ENCODE results near the gene SRCIN1.
"Not testable (repeated sequence)": the region's sequence is repeated elsewhere in the genome, so short reads cannot be mapped to it uniquely, and the experiment has no call there.

SRCIN1 gene

GRCh38 chr17:38501718-38502117 is 104.0 kb downstream of the SRCIN1 start:
- DNase-seq, result not testable (repeated sequence)

DNA sequence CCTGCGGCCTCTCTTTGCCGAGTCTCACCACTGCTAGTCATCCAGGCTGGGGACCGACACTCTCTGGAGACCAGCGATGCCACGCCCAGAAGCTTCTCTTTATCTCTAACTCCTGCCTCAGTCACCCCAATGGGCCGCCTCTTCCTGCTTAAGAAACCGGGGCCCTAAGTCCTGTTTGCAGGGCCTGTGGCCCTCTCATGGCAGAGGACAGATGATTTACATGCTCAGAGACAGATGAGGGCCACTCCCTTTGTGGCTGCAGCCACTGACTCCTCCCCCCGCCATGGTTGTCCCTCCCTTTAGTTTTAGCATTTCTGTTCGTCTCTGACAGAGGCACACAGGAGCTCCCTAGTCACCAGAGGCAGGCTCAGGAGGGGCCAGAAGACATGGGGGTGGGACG is 106.5 kb downstream of the SRCIN1 start:
- not testable (repeated sequence) for DNase-seq

DNA sequence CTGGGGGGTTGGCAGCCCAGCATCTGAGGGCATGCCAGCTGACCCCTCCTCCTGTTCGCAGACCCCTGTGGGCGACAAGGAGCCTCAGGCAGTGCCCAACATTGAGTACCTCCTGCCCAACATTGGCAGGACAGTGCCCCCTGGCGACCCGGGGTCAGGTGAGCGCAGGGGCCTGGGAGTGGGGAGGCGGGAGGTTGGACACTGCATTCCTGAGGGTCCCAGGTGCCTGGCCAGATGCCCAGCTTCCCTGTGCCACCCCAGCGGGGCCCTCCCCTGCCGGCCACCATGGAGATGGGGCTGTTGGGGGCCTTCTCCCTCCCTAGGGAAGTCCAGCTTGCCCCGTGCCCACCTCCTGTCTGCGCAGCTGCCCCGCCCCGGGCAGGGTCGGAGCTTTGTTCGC is 107.4 kb downstream of the SRCIN1 start:
- no peak for DNase-seq

DNA sequence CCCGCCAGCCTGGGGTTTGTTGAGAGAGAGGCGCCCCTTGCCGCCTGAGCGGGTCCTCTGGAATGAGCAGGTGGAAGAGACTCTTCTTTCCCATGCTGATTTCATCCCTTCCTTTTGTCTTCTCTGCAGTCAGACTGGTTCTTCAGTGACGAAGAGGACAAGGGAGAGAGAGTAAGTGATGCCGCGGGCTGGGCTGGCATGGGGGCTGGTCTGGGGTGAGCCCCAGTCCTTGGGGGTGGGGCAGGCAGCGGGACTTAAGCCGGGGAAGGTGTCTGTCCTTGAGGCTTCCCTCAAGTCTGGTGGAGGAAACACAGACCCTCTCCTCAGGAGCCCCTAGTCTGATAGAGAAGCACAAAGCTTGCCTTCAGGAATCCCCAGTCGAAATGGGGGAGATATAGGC is 108.1 kb downstream of the SRCIN1 start:
- DNase-seq, result not testable (repeated sequence)

GRCh38 chr17:38494152-38494551 is 111.6 kb downstream of the SRCIN1 start:
- not testable (repeated sequence) for DNase-seq

DNA sequence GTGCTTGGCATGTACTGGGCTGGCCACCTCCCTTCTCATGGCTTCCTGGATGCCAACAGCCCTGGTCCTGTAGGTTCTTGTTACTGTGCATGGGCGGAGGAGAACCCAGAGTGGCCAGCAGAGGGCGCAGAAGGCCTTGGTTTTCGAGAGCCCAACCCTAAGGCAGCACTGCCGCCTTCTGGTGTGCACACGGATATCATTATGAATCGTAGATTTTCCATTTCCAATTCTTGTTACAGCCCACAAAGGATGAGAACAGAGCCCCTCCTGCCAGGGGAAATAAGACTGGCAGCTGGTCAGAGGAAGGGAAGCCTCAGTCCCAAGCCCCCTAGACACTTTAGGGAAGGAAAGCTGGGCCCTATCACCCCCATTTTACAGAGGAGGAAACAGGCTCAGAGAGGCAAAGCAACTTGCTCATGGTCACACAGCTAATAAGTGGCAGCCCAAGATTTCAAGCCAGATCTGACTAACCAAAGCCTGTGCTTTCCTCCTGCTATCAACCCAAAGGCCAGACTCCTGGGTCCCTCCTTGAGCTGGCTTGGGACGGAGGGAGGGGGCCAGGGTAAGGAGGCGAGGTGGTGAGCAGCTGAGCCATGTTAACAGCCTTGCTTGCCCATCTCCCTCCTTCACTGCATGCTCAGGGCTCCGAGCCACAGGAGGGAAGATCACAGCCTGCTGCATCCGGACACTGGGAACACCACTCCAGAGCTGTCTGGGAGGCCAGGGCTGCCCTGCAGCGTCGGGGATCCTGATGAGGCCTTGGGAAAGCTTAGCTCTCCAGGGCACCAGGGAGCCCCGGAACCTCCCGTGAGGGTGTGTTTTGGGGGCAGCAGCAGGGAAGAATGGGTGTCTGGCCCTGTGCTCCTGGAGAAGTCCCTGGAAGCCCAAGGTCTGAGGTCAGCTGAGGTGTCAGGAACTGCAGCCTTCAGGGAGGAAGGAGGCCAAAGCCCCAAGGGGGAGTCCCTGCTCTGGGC is 113.4 kb downstream of the SRCIN1 start:
- peak; percentile 96 for DNase-seq

- not testable (repeated sequence) for DNase-seq
These were observed 114.2 kb downstream of the SRCIN1 start for GRCh38 chr17:38491346-38492066.

- not testable (repeated sequence) for DNase-seq
These were observed 116.0 kb downstream of the SRCIN1 start for GRCh38 chr17:38489774-38490173.

- peak; percentile 43 for DNase-seq
These were observed 120.0 kb downstream of the SRCIN1 start for GRCh38 chr17:38485681-38486298.

GRCh38 chr17:38485146-38485468 is 120.6 kb downstream of the SRCIN1 start:
- DNase-seq, result no peak

DNA sequence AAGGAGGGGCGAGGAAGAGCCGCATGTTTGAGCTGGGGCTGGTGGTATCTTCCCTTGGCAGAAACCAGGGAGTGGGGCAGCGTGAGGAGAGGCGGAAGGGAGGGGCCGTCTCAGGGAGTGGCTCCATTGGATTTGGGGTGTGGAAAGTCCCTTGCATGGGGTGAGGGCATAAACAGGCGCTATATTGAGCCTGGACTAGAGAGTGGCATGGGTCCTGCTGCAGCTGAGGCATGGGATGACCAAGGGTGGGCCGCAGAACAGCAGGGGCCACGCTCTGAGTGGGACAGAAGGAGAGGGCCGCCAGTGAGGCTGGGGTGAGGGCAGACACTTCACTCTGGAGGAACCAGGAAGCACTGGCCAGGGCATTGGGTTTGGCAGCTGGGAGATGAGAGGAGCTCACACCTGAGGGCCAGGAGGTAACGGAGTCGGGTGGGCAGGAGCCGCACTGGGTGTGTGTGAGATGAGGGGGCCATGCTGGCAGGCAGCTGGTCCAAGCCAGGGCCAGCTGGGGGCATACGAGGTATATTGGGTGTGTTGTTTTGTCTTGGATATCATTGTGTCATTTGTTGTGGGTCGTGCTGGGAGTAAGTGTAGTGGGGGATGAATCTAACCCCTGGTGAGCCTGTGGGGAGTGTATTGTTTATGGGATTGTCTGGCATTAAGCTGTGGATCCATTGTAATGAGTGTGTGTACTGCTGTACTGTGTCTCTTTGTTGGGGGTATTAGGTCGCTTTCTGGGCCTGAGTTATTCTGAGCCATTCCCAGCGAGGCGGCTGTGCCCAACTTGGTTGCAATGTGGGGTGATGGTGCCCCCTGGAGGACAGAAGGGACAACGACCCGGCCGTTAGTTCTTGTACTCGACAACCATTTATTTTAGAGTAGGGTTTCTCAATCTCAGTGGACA is 121.3 kb downstream of the SRCIN1 start:
- peak; percentile 80 for DNase-seq

- DNase-seq, result not testable (repeated sequence)
These were observed 123.1 kb downstream of the SRCIN1 start for GRCh38 chr17:38482700-38483043.

GRCh38 chr17:38482039-38482699 is 123.6 kb downstream of the SRCIN1 start:
- not testable (repeated sequence) for DNase-seq
